Left ventricle myocardium inferior (tissue), 1 donor: ENCODE measurements around the gene SLC35D2. TPM values are rescaled to one million over a fixed set of nuclear protein-coding genes. Genes with fewer than 3 reads are reported as not detected.
A peak's percentile ranks its signal among the peaks of the same experiment; 100 is the strongest.
"Not testable (repeated sequence)": the region's sequence is repeated elsewhere in the genome, so short reads cannot be mapped to it uniquely, and the experiment has no call there.

ENCODE experiments used
- DNase-seq: peaks from one replicate; pipeline ENCODE4 v3.0.0-alpha.2; 2020
- H3K27ac ChIP-seq: fragments of 200-600 bp; replicated peaks from 2 replicates; pipeline ENCODE4 v1.8.0; 2021
- H3K27me3 ChIP-seq: fragments of 200-600 bp; 2 replicates; pipeline ENCODE4 v1.8.0; 2021; ENCODE audit warnings: low read depth
- H3K36me3 ChIP-seq: fragments of 200-600 bp; 2 replicates; pipeline ENCODE4 v1.8.0; 2021
- H3K4me1 ChIP-seq: fragments of 200-600 bp; 2 replicates; pipeline ENCODE4 v1.8.0; 2021
- H3K4me3 ChIP-seq: fragments of 200-600 bp; 2 replicates; pipeline ENCODE4 v1.8.0; 2021; ENCODE audit warnings: mild to moderate bottlenecking, moderate library complexity
- H3K9me3 ChIP-seq: fragments of 200-600 bp; replicated peaks from 2 replicates; pipeline ENCODE4 v1.8.0; 2021
- CTCF ChIP-seq: fragments of 200-600 bp; IDR thresholded peaks from 2 replicates; pipeline ENCODE4 v1.8.0; 2021; ENCODE audit warnings: antibody characterized with exemption, mild to moderate bottlenecking, borderline replicate concordance
- intact Hi-C: fragments of 100-400 bp; cut with micrococcal nuclease; formaldehyde crosslinking; loops from one replicate; pipeline ENCODE4 v1.11.0; 2022
- total RNA-seq: library from RNA; stranded (reverse); fragmentation: NEBNext Ultra II Directional; extraction: Animal tissue kit (Norgen Biotek cat#: 25700); gene quantifications from one replicate; pipeline ENCODE4 v1.2.1, GENCODE V29; 2021
- donor health status: DM: no; HTN: yes; CAD: no; lungs with severe emphysema.

Gene SLC35D2
- total RNA-seq, 1 donor from 2014 or later = 13.9 TPM

GRCh38 chr9:96331236-96331947 lies 52.1 kb downstream of the SLC35D2 start:
- Histone ChIP-seq H3K4me3 (no peak overlapping the region), H3K27me3 (no peaks in the 10 kb centered on the region), H3K4me1 (peaks cover 5% of the 10 kb centered on the region), H3K9me3 (no peaks in the 10 kb centered on the region), H3K36me3 (peaks cover 41% of the 10 kb centered on the region), H3K27ac (no peak overlapping the region)
- no peak for TF ChIP-seq CTCF
- intact Hi-C loops = no loop called here
- DNase-seq = no peak

GRCh38 chr9:96327694-96328352 lies 55.7 kb downstream of the SLC35D2 start:
- no peak overlapping the region for H3K4me3 ChIP-seq
- no peak for DNase-seq
- H3K4me1 ChIP-seq = peaks cover 5% of the 10 kb centered on the region
- H3K9me3 ChIP-seq = no peaks in the 10 kb centered on the region
- peak overlapping the region; percentile 6 for H3K27ac ChIP-seq
- intact Hi-C loops = loop anchor here (10.0 kb wide), 1 partner anchor 337 kb away; no protein-coding TSS in a partner anchor
- H3K36me3 ChIP-seq = peaks cover 23% of the 10 kb centered on the region
- peak; percentile 92 for TF ChIP-seq CTCF
- no peaks in the 10 kb centered on the region for H3K27me3 ChIP-seq

- DNase-seq = no peak
- no peaks in the 10 kb centered on the region for H3K27me3 ChIP-seq
- H3K36me3 ChIP-seq = peaks cover 44% of the 10 kb centered on the region
- no peak for TF ChIP-seq CTCF
- intact Hi-C loops = loop anchor here (10.0 kb wide), 1 partner anchor 342 kb away; no protein-coding TSS in a partner anchor
- H3K4me1 ChIP-seq = peaks cover 1% of the 10 kb centered on the region
- H3K4me3 ChIP-seq = no peak overlapping the region
- H3K27ac ChIP-seq = no peak overlapping the region
- no peaks in the 10 kb centered on the region for H3K9me3 ChIP-seq
These were observed 60.3 kb downstream of the SLC35D2 start for GRCh38 chr9:96323169-96323568.

GRCh38 chr9:96322736-96323135 lies 60.8 kb downstream of the SLC35D2 start:
- peaks cover 44% of the 10 kb centered on the region for H3K36me3 ChIP-seq
- not testable (repeated sequence) for DNase-seq, H3K27me3 ChIP-seq, H3K4me1 ChIP-seq, H3K27ac ChIP-seq, H3K9me3 ChIP-seq, H3K4me3 ChIP-seq
- intact Hi-C loops = loop anchor here (10.0 kb wide), 1 partner anchor 342 kb away; no protein-coding TSS in a partner anchor

- not testable (repeated sequence) for H3K27ac ChIP-seq, H3K27me3 ChIP-seq, DNase-seq, H3K4me1 ChIP-seq, H3K9me3 ChIP-seq, H3K4me3 ChIP-seq
- intact Hi-C loops = loop anchor here (10.0 kb wide), 1 partner anchor 343 kb away; no protein-coding TSS in a partner anchor
- peaks cover 44% of the 10 kb centered on the region for H3K36me3 ChIP-seq
These were observed 61.3 kb downstream of the SLC35D2 start for GRCh38 chr9:96322210-96322609.

GRCh38 chr9:96321515-96321914 lies 62.0 kb downstream of the SLC35D2 start:
- Histone ChIP-seq H3K4me3 (no peak overlapping the region), H3K4me1 (no peaks in the 10 kb centered on the region), H3K27me3 (no peaks in the 10 kb centered on the region), H3K9me3 (no peaks in the 10 kb centered on the region), H3K27ac (no peak overlapping the region), H3K36me3 (peaks cover 45% of the 10 kb centered on the region)
- intact Hi-C loops = loop anchor here (10.0 kb wide), 1 partner anchor 343 kb away; no protein-coding TSS in a partner anchor
- TF ChIP-seq CTCF = no peak
- DNase-seq = no peak
